HFFc6 (cell line): ENCODE results near the gene ARMCX4. TPM values are rescaled to one million over a fixed set of nuclear protein-coding genes. Genes with fewer than 3 reads are reported as not detected.

Experiments
- DNase-seq: peaks from one replicate; pipeline ENCODE4 v3.0.0-alpha.2; 2018
- H3K27ac Mint-ChIP-seq: 2 replicates; pipeline ENCODE4 v1.8.0; 2020; ENCODE audit warnings: mild to moderate bottlenecking, mixed read lengths
- H3K27me3 Mint-ChIP-seq: 2 replicates; pipeline ENCODE4 v1.8.0; 2021; ENCODE audit warnings: mild to moderate bottlenecking, moderate library complexity, mixed read lengths; ENCODE audit not compliant: insufficient read depth
- H3K36me3 Mint-ChIP-seq: 2 replicates; pipeline ENCODE4 v1.8.0; 2021; ENCODE audit warnings: low read depth, mixed read lengths
- H3K4me1 Mint-ChIP-seq: 2 replicates; pipeline ENCODE4 v1.8.0; 2020; ENCODE audit warnings: low read depth, mixed read lengths
- H3K4me3 Mint-ChIP-seq: 2 replicates; pipeline ENCODE4 v1.8.0; 2020; ENCODE audit warnings: mild to moderate bottlenecking, moderate library complexity, mixed read lengths
- H3K9me3 Mint-ChIP-seq: 2 replicates; pipeline ENCODE4 v1.8.0; 2020; ENCODE audit warnings: mild to moderate bottlenecking, mixed read lengths
- total RNA-seq, 6 experiments: library from RNA; stranded (reverse); fragmentation: NEBNext Ultra II Directional; extraction: Animal tissue kit (Norgen Biotek cat#: 25700); gene quantifications; 2 replicates in 1 of 6; 3 replicates in 5 of 6; pipeline ENCODE4 v1.2.3, GENCODE V29; 2021
- TF ChIP-seq, protein P1 (sequence below): fragments of 200-600 bp; sonication (generic); IDR thresholded peaks from 2 replicates; pipeline ENCODE4 v1.5.0; 2021; ENCODE audit warnings: antibody characterized with exemption, mild to moderate bottlenecking

Gene ARMCX4
- total RNA-seq, 6 experiments from 2014 or later: 11.1 to 14.7 (median 12.9) TPM

DNA sequence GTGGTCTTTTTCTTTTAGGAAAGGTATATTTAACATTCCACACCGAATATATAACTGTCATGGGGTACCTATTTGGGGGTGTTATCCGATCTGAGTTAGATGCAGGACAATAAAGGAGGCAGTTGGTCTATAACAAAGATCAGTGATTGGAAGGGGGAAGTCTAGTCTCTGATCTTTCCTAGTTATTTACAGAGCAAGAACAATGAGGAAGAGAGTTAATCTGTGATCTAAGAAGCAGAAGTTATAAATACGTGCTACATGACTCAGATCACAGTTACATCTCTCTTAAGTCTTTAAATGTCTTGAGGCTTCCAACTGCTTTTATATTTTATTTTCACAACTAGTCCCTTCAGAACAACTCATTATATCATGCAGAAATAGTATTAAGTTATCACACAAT is 33.2 kb upstream of the ARMCX4 start:
- H3K9me3 Mint-ChIP-seq: no peaks in the 10 kb centered on the region

DNA sequence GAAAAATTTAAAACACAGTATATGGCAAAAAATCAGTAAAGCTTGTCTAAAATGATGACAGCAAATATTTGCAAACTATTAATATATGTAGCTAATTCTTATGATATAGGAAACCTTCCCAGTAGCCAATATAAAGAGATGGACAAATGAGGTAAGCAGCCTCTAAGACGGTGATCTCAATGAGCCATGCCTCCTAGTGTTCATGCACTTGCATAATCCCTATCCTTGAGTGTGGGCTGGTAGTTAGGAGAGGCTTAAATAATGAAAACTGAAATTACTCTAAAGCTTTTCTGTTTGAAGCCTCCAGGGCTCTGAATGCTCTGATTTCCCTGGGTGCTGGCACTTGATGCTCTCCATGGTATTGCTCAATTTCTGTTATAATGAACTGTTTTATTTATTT is 24.6 kb upstream of the ARMCX4 start:
- H3K27ac Mint-ChIP-seq: no peak overlapping the region
- TF ChIP-seq, protein P1, sequence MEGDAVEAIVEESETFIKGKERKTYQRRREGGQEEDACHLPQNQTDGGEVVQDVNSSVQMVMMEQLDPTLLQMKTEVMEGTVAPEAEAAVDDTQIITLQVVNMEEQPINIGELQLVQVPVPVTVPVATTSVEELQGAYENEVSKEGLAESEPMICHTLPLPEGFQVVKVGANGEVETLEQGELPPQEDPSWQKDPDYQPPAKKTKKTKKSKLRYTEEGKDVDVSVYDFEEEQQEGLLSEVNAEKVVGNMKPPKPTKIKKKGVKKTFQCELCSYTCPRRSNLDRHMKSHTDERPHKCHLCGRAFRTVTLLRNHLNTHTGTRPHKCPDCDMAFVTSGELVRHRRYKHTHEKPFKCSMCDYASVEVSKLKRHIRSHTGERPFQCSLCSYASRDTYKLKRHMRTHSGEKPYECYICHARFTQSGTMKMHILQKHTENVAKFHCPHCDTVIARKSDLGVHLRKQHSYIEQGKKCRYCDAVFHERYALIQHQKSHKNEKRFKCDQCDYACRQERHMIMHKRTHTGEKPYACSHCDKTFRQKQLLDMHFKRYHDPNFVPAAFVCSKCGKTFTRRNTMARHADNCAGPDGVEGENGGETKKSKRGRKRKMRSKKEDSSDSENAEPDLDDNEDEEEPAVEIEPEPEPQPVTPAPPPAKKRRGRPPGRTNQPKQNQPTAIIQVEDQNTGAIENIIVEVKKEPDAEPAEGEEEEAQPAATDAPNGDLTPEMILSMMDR: 0 out of 2 replicates have a peak, but pooled peaks have one; percentile 8
- H3K27me3 Mint-ChIP-seq: no peaks in the 10 kb centered on the region
- no peak for DNase-seq
- H3K36me3 Mint-ChIP-seq: peaks cover 3% of the 10 kb centered on the region; the same call in 1 of the 2 replicates
- H3K4me1 Mint-ChIP-seq: no peaks in the 10 kb centered on the region
- no peaks in the 10 kb centered on the region for H3K9me3 Mint-ChIP-seq
- no peak overlapping the region for H3K4me3 Mint-ChIP-seq

More for the DNA sequence above, 33.2 kb upstream of the ARMCX4 start:
- Mint-ChIP-seq H3K27ac (peak overlapping the region; percentile 88), H3K36me3 (peaks cover 12% of the 10 kb centered on the region), H3K27me3 (no peaks in the 10 kb centered on the region), H3K4me1 (peaks cover 29% of the 10 kb centered on the region), H3K4me3 (peak overlapping the region; percentile 69)
- peak; percentile 17 for DNase-seq
- TF ChIP-seq, protein P1: no peak

DNA sequence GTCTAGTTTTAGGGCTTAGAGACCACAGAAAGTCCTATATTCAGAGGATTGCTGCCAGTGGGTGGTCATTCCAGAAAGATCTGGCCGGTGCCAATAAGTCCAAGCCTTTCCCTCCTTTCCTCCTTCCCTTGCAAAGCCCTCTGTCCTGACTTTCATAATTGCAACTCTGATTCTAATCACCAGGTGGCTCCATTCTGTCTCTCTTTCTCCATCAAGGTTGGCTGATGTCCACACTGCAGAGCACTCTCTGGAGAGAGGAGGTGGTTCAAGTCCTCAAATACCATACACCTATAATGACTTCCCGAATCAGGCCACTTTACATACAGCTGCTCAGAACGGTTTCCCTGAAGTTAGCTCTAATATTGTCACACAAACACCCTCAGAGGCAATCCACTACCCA is 22.4 kb upstream of the ARMCX4 start:
- peak; percentile 20 for DNase-seq
- no peaks in the 10 kb centered on the region for H3K4me1 Mint-ChIP-seq
- no peak overlapping the region for H3K4me3 Mint-ChIP-seq
- TF ChIP-seq, protein P1: peak; percentile 52; the same call in 1 of the 2 replicates
- H3K27me3 Mint-ChIP-seq: no peaks in the 10 kb centered on the region
- H3K9me3 Mint-ChIP-seq: no peaks in the 10 kb centered on the region
- H3K36me3 Mint-ChIP-seq: no peaks in the 10 kb centered on the region
- H3K27ac Mint-ChIP-seq: no peak overlapping the region

DNA sequence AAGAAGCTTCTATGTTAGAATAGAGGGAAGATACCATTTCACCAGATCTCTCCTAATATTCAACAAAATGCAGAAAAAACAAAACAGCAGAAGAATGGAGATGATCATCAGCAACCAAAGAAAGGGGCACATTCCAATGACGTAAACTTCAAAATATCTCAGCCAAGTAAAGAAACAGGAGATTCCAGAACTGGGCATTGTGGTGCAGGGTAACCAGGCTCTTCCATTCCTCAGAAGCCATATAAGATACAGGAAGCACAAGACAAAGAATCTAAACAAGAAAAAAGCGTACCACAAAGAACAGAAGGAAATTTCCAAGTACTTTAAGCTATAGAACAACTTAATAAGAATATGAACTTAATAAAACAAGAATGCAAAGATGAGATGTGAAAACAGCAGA is 6.9 kb upstream of the ARMCX4 start:
- no peak overlapping the region for H3K4me3 Mint-ChIP-seq
- no peak overlapping the region for H3K27ac Mint-ChIP-seq
- no peaks in the 10 kb centered on the region for H3K9me3 Mint-ChIP-seq
- TF ChIP-seq, protein P1: no peak
- no peaks in the 10 kb centered on the region for H3K4me1 Mint-ChIP-seq
- no peak for DNase-seq
- H3K36me3 Mint-ChIP-seq: no peaks in the 10 kb centered on the region
- H3K27me3 Mint-ChIP-seq: no peaks in the 10 kb centered on the region

DNA sequence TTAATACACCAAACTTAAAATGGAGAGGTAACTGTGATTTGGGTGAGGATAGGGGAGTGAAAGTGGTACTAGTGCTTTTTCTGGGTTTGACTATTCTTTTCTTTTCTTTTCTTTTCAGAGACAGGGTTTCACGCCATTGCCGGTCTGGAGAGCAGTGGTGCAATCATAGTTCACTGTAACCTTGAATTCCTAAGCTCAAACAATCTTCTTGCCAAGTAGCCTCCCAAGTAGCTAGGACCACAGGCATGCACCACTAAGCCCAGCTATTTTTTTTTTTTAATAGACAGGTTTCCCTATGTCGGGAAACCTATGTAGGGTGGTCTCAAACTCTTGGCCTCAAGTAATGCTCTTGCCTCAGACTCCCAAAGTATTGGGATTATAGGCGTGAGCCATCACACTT is 3.0 kb upstream of the ARMCX4 start:
- Mint-ChIP-seq H3K36me3 (no peaks in the 10 kb centered on the region), H3K27me3 (peaks cover 3% of the 10 kb centered on the region; the same call in 1 of the 2 replicates), H3K4me1 (peaks cover 10% of the 10 kb centered on the region), H3K27ac (no peak overlapping the region), H3K4me3 (no peak overlapping the region), H3K9me3 (no peaks in the 10 kb centered on the region)
- DNase-seq: no peak
- TF ChIP-seq, protein P1: no peak

DNA sequence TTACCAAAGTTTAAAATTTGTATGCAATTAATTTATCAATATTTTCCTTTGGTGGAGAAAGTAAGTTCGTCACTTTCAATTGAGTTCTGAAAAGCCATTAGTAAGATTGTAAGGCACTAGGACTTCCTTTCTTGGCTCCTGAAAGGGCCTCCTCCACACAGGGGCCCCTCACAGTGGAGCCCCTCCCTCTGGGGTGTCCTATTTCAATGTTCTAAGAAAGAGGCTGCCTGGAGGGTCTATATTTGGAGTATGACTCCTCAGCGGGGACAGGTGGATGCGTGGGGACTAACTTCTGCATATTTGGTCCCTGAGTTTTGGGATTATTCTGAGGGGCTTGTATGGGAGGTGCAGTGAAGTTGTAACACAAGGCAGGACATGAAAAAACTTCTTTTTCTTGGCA is 1.6 kb upstream of the ARMCX4 start:
- H3K4me1 Mint-ChIP-seq: peaks cover 10% of the 10 kb centered on the region
- H3K27me3 Mint-ChIP-seq: peaks cover 3% of the 10 kb centered on the region; the same call in 1 of the 2 replicates
- H3K4me3 Mint-ChIP-seq: no peak overlapping the region
- peaks cover 5% of the 10 kb centered on the region; the same call in 1 of the 2 replicates for H3K36me3 Mint-ChIP-seq
- H3K27ac Mint-ChIP-seq: no peak overlapping the region
- H3K9me3 Mint-ChIP-seq: no peaks in the 10 kb centered on the region
- DNase-seq: no peak
- TF ChIP-seq, protein P1: no peak
